ENCODE data around the gene TNFRSF19.
A peak's percentile ranks its signal among the peaks of the same experiment; 100 is the strongest.
"Not testable (repeated sequence)": the region's sequence is repeated elsewhere in the genome, so short reads cannot be mapped to it uniquely, and the experiment has no call there.

Gene TNFRSF19

GRCh38 chr13:23656637-23657371 lies 86.6 kb downstream of the TNFRSF19 start:
- DNase-seq, result peak; percentile 53

DNA sequence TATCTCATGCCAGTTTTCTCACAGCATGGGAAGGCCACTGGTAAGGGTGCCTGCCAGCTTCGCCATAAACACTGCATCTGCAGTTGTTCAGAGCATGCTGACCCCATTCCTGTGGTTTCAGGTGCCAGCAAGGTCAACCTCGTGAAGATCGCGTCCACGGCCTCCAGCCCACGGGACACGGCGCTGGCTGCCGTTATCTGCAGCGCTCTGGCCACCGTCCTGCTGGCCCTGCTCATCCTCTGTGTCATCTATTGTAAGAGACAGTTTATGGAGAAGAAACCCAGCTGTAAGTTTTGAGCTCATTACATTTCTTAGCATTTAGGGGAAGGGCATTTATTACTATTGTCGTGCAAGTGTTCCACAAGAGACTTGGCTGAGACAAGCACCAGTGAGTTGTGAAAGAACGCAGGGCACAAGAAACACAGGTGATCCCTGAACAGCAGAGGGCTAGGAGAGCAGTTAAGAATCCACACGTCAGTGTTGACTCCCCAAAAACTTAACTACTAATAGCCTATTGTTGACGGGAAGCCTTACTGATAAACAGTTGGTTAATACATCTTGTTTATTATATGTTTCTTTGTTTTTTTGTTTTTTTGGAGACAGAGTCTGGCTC lies 88.8 kb downstream of the TNFRSF19 start:
- no peak for DNase-seq

DNA sequence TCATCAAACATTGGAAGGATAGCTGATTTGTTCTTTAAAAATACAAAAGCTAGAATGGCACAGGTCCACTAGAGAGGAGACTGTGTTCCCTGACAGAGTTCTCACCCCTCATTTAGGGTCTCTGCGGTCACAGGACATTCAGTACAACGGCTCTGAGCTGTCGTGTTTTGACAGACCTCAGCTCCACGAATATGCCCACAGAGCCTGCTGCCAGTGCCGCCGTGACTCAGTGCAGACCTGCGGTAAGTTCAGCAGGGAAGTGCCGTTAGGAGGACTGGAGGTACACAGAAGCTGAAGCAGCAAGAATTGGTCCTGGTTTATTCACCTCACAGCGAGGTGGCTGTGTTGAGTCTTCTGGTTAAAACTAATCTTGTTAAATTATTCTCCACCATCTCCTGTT lies 90.0 kb downstream of the TNFRSF19 start:
- no peak for DNase-seq

GRCh38 chr13:23666582-23666981 lies 96.4 kb downstream of the TNFRSF19 start:
- DNase-seq, result no peak

- no peak for DNase-seq
Observed at GRCh38 chr13:23667750-23668149, 97.5 kb downstream of the TNFRSF19 start.

GRCh38 chr13:23668562-23668961 lies 98.3 kb downstream of the TNFRSF19 start:
- no peak for DNase-seq

- no peak for DNase-seq
Observed at GRCh38 chr13:23670793-23671192, 100.6 kb downstream of the TNFRSF19 start.

DNA sequence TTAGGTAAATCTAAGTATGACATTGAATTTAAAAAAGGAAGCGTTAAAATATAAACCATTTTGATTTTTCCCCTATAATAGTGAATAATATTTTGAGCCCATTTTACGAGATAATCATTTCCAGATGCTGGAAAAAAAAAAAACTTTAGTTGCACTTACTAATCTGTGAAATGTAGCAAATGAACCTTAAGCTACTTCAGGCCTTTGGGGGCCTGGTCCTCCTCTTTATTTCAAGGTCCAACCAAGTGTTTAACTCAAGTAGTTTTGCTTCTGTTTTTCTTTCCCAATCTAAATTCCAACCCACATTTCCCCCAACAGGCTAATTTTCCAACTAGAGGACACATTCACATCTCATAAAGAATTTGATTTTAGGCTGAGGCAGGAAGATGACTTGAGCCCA lies 101.2 kb downstream of the TNFRSF19 start:
- no peak for DNase-seq

DNA sequence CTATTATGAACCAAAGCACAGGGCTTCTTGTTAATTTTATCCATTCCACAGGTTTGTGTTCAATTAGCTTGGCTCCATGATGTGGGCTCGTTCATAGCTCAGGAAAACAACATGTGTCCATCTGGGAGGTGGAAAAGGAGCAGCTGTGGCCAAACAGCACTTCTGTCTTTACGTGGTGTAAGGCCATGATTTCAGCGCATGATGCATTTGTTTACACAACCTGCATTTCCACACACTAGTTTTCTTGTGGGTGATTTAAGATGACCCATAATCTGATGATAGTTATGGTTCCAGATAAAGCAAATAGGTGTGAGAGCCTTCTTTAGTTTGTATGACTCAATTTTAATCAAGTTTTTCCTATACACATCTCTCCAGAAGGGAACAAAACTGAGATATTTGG lies 101.7 kb downstream of the TNFRSF19 start:
- no peak for DNase-seq

- no peak for DNase-seq
Observed at GRCh38 chr13:23672616-23673015, 102.4 kb downstream of the TNFRSF19 start.

DNA sequence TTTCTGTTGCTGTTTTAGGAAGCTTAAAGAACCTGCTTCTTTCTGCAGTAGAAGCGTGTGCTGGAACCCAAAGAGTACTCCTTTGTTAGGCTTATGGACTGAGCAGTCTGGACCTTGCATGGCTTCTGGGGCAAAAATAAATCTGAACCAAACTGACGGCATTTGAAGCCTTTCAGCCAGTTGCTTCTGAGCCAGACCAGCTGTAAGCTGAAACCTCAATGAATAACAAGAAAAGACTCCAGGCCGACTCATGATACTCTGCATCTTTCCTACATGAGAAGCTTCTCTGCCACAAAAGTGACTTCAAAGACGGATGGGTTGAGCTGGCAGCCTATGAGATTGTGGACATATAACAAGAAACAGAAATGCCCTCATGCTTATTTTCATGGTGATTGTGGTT lies 103.1 kb downstream of the TNFRSF19 start:
- peak; percentile 53 for DNase-seq

GRCh38 chr13:23673867-23674605 lies 103.8 kb downstream of the TNFRSF19 start:
- no peak for DNase-seq

DNA sequence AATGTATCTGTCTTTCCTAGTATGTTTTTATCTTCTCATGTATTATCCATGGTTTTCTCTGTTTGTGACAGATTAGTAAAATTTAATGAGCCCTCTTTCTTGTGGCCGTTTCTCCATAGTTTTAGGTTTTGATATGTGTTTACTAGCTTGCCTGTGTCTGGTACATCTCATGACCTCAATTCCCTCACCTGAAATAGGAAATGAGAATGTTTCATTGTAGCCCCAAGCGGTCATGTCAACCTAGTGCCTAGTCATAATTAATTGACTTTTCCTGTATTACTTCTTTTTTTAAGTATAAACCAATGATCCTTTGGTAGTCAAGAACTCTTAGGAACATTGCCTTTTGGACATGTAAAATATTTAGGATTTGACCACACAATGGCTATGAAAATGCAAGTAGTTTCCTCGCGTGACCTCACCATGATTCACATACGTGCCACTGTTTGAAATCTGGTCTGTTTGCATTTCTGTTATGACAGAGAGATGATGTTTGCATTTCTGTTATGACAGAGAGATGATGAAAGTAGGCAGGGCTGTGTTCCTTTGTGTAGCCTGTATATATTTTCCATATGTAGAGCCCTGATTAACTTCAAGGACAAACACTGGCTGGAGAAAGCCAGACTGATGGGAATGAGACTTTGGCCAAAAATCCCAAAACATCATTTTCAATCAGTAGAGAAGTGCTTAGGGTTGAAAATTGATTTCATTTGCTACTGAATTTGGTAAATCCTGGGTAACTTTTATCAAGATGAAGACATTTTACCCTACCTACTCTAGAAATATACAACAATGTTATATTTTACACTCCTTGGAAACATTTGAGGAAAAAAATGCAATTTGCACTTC lies 104.8 kb downstream of the TNFRSF19 start:
- DNase-seq, result no peak

GRCh38 chr13:23677679-23678288 lies 107.6 kb downstream of the TNFRSF19 start:
- DNase-seq, result not testable (repeated sequence)

GRCh38 chr13:23678795-23679194 lies 108.6 kb downstream of the TNFRSF19 start:
- DNase-seq, result no peak

DNA sequence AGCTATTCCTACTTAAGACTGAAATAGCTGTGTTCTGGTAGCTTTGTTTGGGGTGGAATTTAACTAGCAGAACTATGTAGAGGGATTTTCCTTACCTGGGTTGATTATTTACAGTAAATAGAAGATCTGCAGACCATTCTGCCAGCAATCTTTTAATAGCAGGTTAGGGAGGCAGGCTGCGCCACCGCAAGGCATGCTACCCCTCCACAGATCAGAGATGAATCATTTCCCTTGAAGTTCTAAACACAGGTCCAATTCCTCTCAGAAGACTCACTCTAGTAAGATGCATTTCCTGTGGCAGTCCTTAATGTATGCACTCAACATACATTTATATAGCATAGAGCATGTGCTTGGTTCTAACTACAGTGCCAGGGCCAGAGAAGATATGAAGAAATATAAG lies 109.0 kb downstream of the TNFRSF19 start:
- no peak for DNase-seq

GRCh38 chr13:23680845-23681669 lies 110.8 kb downstream of the TNFRSF19 start:
- DNase-seq, result no peak

DNA sequence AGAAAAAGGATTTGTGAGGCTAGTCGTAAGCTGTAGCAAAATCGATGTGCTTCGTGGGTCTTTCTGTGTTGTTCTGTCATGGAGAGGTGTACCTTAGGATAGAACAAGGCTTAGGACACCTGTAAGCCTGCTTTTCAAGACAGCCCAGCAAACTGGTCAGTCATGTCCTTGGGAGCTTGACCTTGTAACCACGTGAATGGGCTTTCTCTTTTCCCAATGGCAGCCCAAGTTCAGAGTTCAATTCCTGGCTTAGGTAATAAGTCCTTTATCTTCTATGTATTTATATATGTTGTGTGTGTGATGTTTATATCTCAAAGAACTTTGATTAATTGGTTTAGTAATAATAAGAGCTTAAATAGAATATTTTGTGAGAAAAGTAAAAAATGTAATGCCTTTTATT lies 112.9 kb downstream of the TNFRSF19 start:
- no peak for DNase-seq

- no peak for DNase-seq
Observed at GRCh38 chr13:23684647-23685046, 114.4 kb downstream of the TNFRSF19 start.

- no peak for DNase-seq
Observed at GRCh38 chr13:23685416-23685815, 115.2 kb downstream of the TNFRSF19 start.

GRCh38 chr13:23686948-23687347 lies 116.7 kb downstream of the TNFRSF19 start:
- DNase-seq, result no peak

DNA sequence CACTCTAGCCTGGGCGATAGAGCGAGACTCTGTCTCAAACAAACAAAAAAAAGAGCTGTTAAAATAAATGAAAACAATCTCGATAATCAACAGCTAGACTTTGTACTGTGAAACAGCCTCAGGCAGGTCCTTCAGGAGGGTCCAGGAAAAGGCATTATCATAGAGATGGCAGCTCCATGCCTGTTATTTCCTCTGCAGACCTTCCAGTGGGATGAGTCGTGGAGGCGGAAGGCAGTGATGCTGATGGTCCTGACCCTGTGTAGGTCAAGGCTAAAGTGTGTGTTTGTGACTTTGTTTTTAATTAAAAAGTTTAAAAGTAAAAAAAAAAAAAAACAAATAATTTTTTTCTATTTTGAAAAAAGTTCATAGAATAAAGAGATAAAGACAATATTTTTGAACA lies 117.4 kb downstream of the TNFRSF19 start:
- DNase-seq, result no peak
